22Rv1 (cell line): ENCODE data around the gene MKKS.

Experiments used
- H3K27ac ChIP-seq: fragments of 450-650 bp; 2 replicates; pipeline ENCODE4 v1.5.1; 2017
- CTCF ChIP-seq: fragments of 450-650 bp; IDR thresholded peaks from 2 replicates; pipeline ENCODE4 v1.5.1; 2017; ENCODE audit warnings: mild to moderate bottlenecking
- ZFX ChIP-seq: fragments of 450-650 bp; IDR thresholded peaks from 2 replicates; pipeline ENCODE4 v1.6.1; 2017; ENCODE audit warnings: antibody characterized with exemption, borderline replicate concordance

Gene MKKS

GRCh38 chr20:10474606-10475184 is 40.7 kb upstream of the MKKS start:
- TF ChIP-seq CTCF (no peak), ZFX (no peak)
- H3K27ac ChIP-seq: no peak overlapping the region

GRCh38 chr20:10472871-10473270 is 38.8 kb upstream of the MKKS start:
- TF ChIP-seq ZFX (no peak), CTCF (no peak)
- no peak overlapping the region for H3K27ac ChIP-seq

GRCh38 chr20:10470276-10470675 is 36.3 kb upstream of the MKKS start:
- no peak for TF ChIP-seq CTCF
- TF ChIP-seq ZFX: no peak
- no peak overlapping the region for H3K27ac ChIP-seq

- TF ChIP-seq ZFX (no peak), CTCF (peak; percentile 68)
- H3K27ac ChIP-seq: no peak overlapping the region
These were observed 35.6 kb upstream of the MKKS start for GRCh38 chr20:10469599-10469998.

- H3K27ac ChIP-seq: no peak overlapping the region
- TF ChIP-seq CTCF (no peak), ZFX (no peak)
These were observed 35.0 kb upstream of the MKKS start for GRCh38 chr20:10469056-10469455.

- no peak overlapping the region for H3K27ac ChIP-seq
- TF ChIP-seq ZFX (no peak), CTCF (no peak)
These were observed 34.4 kb upstream of the MKKS start for GRCh38 chr20:10468340-10468845.

GRCh38 chr20:10467681-10468339 is 33.8 kb upstream of the MKKS start:
- H3K27ac ChIP-seq: no peak overlapping the region
- no peak for TF ChIP-seq CTCF
- TF ChIP-seq ZFX: no peak
